ENCODE data around the gene ZBTB49.

Gene ZBTB49

DNA sequence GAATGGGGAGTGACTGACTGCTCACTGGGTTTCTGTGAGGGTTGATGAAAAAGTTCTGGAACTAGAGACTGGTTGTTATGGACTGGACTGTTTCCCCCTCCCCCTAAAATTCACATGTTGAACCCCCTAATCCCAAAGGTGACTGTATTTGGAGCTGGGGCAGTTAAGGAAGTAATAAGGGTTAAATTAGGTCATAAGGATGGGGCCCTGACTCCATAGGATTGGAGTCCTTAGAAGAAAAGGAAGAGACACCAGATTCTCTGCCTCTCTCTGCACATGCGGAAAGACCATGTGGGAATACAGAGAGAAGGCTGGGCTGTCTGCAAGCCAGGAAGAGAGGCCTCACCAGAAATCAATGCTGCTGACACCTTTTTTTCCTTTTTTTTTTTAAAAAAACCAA is 38.2 kb downstream of the ZBTB49 start:
- no peaks in the 10 kb centered on the region for H3K9me3 ChIP-seq (ENCODE audit: control insufficient read depth, insufficient read depth, low read depth, low read length)
- POLR2A ChIA-PET: no interaction called here
- no peaks in the 10 kb centered on the region for H3K4me1 ChIP-seq (ENCODE audit: control insufficient read depth, insufficient read depth, low read length)
- CTCF ChIA-PET: interaction anchor here (1.3 kb wide), 1 partner anchor 68 kb away, joined by 4 read pairs; no protein-coding TSS in a partner anchor
- no peak overlapping the region for H3K4me3 ChIP-seq (ENCODE audit: low read depth, low read length)
- no peaks in the 10 kb centered on the region for H3K36me3 ChIP-seq (ENCODE audit: control insufficient read depth in 2 of 2, insufficient read depth in 1 of 2, low read length in 2 of 2)
- no peak overlapping the region for H3K27ac ChIP-seq (ENCODE audit: extremely low read depth, low read depth, low read length)
- no peak for TF ChIP-seq ZNF560 (tag by site-specific recombination; IDR thresholded peaks at IDR 0.05; ENCODE audit: borderline replicate concordance)
- no peak for TF ChIP-seq KLF17 (tag by site-specific recombination; IDR thresholded peaks at IDR 0.05)
- no peak for TF ChIP-seq PBX3 (CRISPR knock-in tag; IDR thresholded peaks at IDR 0.05)
- TF ChIP-seq, protein P1, sequence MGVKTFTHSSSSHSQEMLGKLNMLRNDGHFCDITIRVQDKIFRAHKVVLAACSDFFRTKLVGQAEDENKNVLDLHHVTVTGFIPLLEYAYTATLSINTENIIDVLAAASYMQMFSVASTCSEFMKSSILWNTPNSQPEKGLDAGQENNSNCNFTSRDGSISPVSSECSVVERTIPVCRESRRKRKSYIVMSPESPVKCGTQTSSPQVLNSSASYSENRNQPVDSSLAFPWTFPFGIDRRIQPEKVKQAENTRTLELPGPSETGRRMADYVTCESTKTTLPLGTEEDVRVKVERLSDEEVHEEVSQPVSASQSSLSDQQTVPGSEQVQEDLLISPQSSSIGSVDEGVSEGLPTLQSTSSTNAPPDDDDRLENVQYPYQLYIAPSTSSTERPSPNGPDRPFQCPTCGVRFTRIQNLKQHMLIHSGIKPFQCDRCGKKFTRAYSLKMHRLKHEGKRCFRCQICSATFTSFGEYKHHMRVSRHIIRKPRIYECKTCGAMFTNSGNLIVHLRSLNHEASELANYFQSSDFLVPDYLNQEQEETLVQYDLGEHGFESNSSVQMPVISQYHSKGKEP (tag by site-specific recombination; IDR thresholded peaks at IDR 0.05): no peak

DNA sequence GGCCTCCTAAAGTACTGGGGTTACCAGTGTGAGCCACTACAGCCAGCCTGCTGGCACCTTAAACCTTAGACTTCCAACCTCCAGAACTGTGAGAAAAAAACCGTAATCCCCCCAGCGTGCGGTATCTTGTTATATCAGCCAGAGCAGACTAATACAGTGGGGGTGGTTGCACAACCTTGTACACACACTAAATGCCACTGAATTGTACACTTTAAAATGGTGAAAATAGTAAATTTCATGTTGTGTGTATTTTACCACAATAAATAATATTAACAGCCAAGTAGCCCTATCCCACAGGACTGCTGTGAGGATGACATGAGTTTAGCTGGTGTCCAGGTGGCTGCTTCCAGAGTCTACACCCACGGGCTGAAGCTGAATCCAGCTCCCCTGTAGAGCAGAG is 38.8 kb downstream of the ZBTB49 start:
- POLR2A ChIA-PET: no interaction called here
- Histone ChIP-seq H3K4me1 (ENCODE audit: control insufficient read depth, insufficient read depth, low read length) (no peaks in the 10 kb centered on the region), H3K4me3 (ENCODE audit: low read depth, low read length) (no peak overlapping the region), H3K36me3 (ENCODE audit: control insufficient read depth in 2 of 2, insufficient read depth in 1 of 2, low read length in 2 of 2) (no peaks in the 10 kb centered on the region), H3K27ac (ENCODE audit: extremely low read depth, low read depth, low read length) (no peak overlapping the region), H3K9me3 (ENCODE audit: control insufficient read depth, insufficient read depth, low read depth, low read length) (no peaks in the 10 kb centered on the region)
- TF ChIP-seq ZNF670 (tag by site-specific recombination; IDR thresholded peaks at IDR 0.05; ENCODE audit: low read depth) (no peak), ZNF488 (tag by site-specific recombination; IDR thresholded peaks at IDR 0.05) (no peak), ZNF184 (tag by site-specific recombination; IDR thresholded peaks at IDR 0.05) (no peak), SALL2 (tag by site-specific recombination; IDR thresholded peaks at IDR 0.05; ENCODE audit: borderline replicate concordance) (no peak), ZNF768 (tag by site-specific recombination; IDR thresholded peaks at IDR 0.05) (no peak), TRIM28 (IDR thresholded peaks at IDR 0.05; ENCODE audit: borderline replicate concordance, low read length) (no peak), YY2 (tag by site-specific recombination; IDR thresholded peaks at IDR 0.05) (no peak), ZNF175 (tag by site-specific recombination; IDR thresholded peaks at IDR 0.05) (no peak), ZNF140 (tag by site-specific recombination; IDR thresholded peaks at IDR 0.05) (no peak), ZNF341 (tag by site-specific recombination; IDR thresholded peaks at IDR 0.05; ENCODE audit: low read depth) (no peak), PBX3 (CRISPR knock-in tag; IDR thresholded peaks at IDR 0.05) (no peak), ZBTB10 (tag by site-specific recombination; IDR thresholded peaks at IDR 0.05) (no peak), ZNF654 (tag by site-specific recombination; IDR thresholded peaks at IDR 0.05; ENCODE audit: low read depth) (no peak), ZNF623 (tag by site-specific recombination; IDR thresholded peaks at IDR 0.05) (no peak), ZNF266 (tag by site-specific recombination; IDR thresholded peaks at IDR 0.05; ENCODE audit: low read depth) (no peak), ZNF292 (tag by site-specific recombination; IDR thresholded peaks at IDR 0.05; ENCODE audit: borderline replicate concordance, low read depth) (no peak), ZNF830 (tag by site-specific recombination; IDR thresholded peaks at IDR 0.05; ENCODE audit: low read depth) (no peak)
- TF ChIP-seq, protein P2, sequence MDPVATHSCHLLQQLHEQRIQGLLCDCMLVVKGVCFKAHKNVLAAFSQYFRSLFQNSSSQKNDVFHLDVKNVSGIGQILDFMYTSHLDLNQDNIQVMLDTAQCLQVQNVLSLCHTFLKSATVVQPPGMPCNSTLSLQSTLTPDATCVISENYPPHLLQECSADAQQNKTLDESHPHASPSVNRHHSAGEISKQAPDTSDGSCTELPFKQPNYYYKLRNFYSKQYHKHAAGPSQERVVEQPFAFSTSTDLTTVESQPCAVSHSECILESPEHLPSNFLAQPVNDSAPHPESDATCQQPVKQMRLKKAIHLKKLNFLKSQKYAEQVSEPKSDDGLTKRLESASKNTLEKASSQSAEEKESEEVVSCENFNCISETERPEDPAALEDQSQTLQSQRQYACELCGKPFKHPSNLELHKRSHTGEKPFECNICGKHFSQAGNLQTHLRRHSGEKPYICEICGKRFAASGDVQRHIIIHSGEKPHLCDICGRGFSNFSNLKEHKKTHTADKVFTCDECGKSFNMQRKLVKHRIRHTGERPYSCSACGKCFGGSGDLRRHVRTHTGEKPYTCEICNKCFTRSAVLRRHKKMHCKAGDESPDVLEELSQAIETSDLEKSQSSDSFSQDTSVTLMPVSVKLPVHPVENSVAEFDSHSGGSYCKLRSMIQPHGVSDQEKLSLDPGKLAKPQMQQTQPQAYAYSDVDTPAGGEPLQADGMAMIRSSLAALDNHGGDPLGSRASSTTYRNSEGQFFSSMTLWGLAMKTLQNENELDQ (tag by site-specific recombination; IDR thresholded peaks at IDR 0.05; ENCODE audit: low read depth): no peak
- CTCF ChIA-PET: interaction anchor here (1.3 kb wide), 1 partner anchor 69 kb away, joined by 4 read pairs; no protein-coding TSS in a partner anchor
